ENCODE results near the gene OR51F1. TPM values are rescaled to one million over a fixed set of nuclear protein-coding genes. Genes with fewer than 3 reads are reported as not detected.
"Not testable (repeated sequence)": the region's sequence is repeated elsewhere in the genome, so short reads cannot be mapped to it uniquely, and the experiment has no call there.

Gene OR51F1
- not detected for total RNA-seq
- polyA plus RNA-seq = not detected

DNA sequence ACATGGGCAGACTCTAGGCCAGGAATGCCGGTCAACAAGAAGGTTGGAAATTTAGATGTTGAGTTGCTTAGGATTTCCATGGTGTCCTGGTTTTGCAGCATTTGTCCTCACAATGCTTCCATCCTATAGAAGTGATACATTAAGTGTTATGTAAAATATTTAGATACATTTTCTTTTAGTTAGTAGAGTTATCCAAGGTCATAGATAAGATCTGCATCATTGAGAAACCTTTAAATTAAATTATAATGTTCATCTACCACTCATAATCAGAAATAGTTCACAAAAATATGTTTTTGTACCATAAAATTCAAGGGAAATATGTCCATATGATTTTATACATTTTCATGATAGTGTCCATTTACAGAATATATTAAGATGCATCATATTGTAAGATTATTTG, at the start of gene OR51F1:
Gene OR51F1 (minus strand): TSS at position 101 of the 400 bp plus-strand sequence. CDS start 0 bp downstream, at position 101.
- no peak within 1 kb of the TSS for H3K27ac ChIP-seq
- WGBS, 2 donors = 96 to 100% methylated on average over 1 of the region's 1 CpG
- DNase-seq = no peak
- no peak within 1 kb of the TSS for H3K4me3 ChIP-seq
- no peaks in the 10 kb centered on the region for H3K36me3 ChIP-seq
- no peaks in the 10 kb centered on the region for H3K4me1 ChIP-seq
- H3K9me3 ChIP-seq = no peaks in the 10 kb centered on the region
- H3K27me3 ChIP-seq = no peaks in the 10 kb centered on the region
- no peak for TF ChIP-seq EP300 (IDR thresholded peaks at IDR 0.05)
- no peak for TF ChIP-seq POLR2A (IDR thresholded peaks at IDR 0.05)
- TF ChIP-seq CTCF (IDR thresholded peaks at IDR 0.05) = no peak
- TF ChIP-seq POLR2AphosphoS5 (IDR thresholded peaks at IDR 0.05) = no peak
- intact Hi-C loops (cut with DNase I) = no loop called here

- TF ChIP-seq POLR2A (IDR thresholded peaks at IDR 0.05) (no peak), POLR2AphosphoS5 (IDR thresholded peaks at IDR 0.05) (no peak), CTCF (IDR thresholded peaks at IDR 0.05) (no peak)
- intact Hi-C loops (cut with DNase I) = no loop called here
- Histone ChIP-seq H3K36me3 (no peaks in the 10 kb centered on the region), H3K9me3 (no peaks in the 10 kb centered on the region), H3K27ac (no peak overlapping the region), H3K4me3 (no peak overlapping the region), H3K4me1 (no peaks in the 10 kb centered on the region), H3K27me3 (no peaks in the 10 kb centered on the region)
- WGBS, 2 donors = 94 to 96% methylated on average over 2 of the region's 2 CpGs
- no peak for DNase-seq
Observed at GRCh38 chr11:4809246-4809645, 39.5 kb upstream of the OR51F1 start.

- intact Hi-C loops (cut with DNase I) = no loop called here
- 92 to 96% methylated on average over 1 of the region's 1 CpG for WGBS, 2 donors
Observed at GRCh38 chr11:4808476-4808875, 38.7 kb upstream of the OR51F1 start.

DNA sequence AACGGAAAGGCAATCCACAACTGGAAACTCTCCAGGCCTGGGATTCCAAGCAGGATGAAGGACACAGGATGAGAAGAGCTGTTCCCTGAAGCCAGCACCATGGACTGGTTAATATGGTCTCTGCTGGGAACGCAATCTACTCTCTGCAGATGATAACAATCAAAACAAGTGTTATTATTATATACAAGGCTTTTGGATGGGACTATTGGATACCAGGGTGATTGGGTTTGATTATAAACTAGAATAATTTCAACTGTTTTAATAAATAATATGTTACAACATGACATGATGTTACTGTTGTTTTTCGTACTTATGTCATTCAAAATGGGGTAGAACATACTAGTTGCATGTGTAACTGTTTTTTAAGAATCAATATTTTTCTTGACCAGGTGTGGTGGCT, 34.5 kb upstream of the OR51F1 start, which contains the start of gene OR52R1:
Gene OR52R1 (minus strand): TSS at position 101 of the 400 bp plus-strand sequence. CDS start 0 bp downstream, at position 101.
- Histone ChIP-seq H3K27ac (no peak within 1 kb of the TSS), H3K9me3 (no peaks in the 10 kb centered on the region), H3K4me1 (no peaks in the 10 kb centered on the region), H3K36me3 (no peaks in the 10 kb centered on the region), H3K27me3 (no peaks in the 10 kb centered on the region), H3K4me3 (no peak within 1 kb of the TSS)
- no peak for DNase-seq
- TF ChIP-seq POLR2A (IDR thresholded peaks at IDR 0.05) (no peak), CTCF (IDR thresholded peaks at IDR 0.05) (no peak), POLR2AphosphoS5 (IDR thresholded peaks at IDR 0.05) (no peak), EP300 (IDR thresholded peaks at IDR 0.05) (no peak)
- WGBS, 2 donors = 74 to 92% methylated on average over 3 of the region's 3 CpGs
- intact Hi-C loops (cut with DNase I) = no loop called here

More at GRCh38 chr11:4808476-4808875, 38.7 kb upstream of the OR51F1 start:
- no peak overlapping the region for H3K27ac ChIP-seq
- H3K4me1 ChIP-seq = no peaks in the 10 kb centered on the region
- no peak for TF ChIP-seq CTCF (IDR thresholded peaks at IDR 0.05)
- no peak for TF ChIP-seq EP300 (IDR thresholded peaks at IDR 0.05)
- no peak for TF ChIP-seq POLR2A (IDR thresholded peaks at IDR 0.05)
- TF ChIP-seq POLR2AphosphoS5 (IDR thresholded peaks at IDR 0.05) = no peak
- H3K9me3 ChIP-seq = no peaks in the 10 kb centered on the region
- H3K4me3 ChIP-seq = no peak overlapping the region
- no peak for DNase-seq
- H3K27me3 ChIP-seq = no peaks in the 10 kb centered on the region
- no peaks in the 10 kb centered on the region for H3K36me3 ChIP-seq

DNA sequence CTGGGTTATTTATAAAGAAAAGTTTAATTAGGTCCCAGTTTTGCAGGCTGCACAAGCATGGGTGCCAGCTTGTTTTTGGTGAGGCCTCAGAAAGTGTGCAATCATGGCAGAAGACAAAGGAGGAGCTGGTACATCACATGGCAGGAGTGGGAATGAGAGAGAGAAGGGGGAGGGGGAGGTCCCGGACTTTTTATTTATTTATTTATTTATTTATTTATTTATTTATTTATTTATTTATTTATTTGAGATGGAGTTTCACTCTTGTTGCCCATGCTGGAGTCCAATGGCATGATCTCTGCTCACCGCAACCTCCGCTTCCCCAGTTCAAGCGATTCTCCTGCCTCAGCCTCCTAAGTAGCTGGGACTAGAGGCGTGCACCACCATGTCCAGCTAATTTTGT, 31.6 kb upstream of the OR51F1 start:
- DNase-seq; H3K36me3 ChIP-seq; intact Hi-C loops (cut with DNase I); H3K4me3 ChIP-seq; H3K27ac ChIP-seq; H3K9me3 ChIP-seq; H3K4me1 ChIP-seq; H3K27me3 ChIP-seq: not testable (repeated sequence)
- 74 to 79% methylated on average over 4 to 5 of the region's 5 CpGs for WGBS, 2 donors
